ENCODE measurements around the gene FOXN3. TPM values are rescaled to one million over a fixed set of nuclear protein-coding genes. Genes with fewer than 3 reads are reported as not detected.

Gene FOXN3
- total RNA-seq, 1 donor from 2014 or later = 106 TPM

DNA sequence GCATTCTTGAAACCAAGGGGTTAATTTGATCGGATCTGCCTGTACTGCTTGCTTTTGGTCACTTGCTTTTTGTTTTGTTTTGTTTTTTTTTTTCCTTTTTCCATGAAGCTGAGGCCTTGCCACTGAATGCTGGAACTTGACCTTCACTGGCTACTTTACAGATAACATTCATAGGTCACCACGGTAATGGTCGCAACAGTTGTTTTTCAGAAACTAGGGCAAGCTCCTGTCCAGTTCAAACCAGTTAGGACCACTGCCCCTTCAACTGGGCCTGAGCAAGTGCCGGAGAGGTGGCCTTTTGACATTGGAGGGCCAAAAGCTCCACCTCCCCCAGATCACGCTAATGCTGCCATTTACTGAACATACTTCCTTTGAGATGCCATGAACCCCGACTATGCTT, 147.6 kb downstream of the FOXN3 start:
- Mint-ChIP-seq H3K36me3 (ENCODE audit: low read depth) (peaks cover 27% of the 10 kb centered on the region), H3K9me3 (no peaks in the 10 kb centered on the region), H3K27ac (no peak overlapping the region), H3K4me3 (no peak overlapping the region), H3K4me1 (peaks cover 87% of the 10 kb centered on the region), H3K27me3 (no peaks in the 10 kb centered on the region)
- no peak for DNase-seq
- intact Hi-C loops (cut with micrococcal nuclease) = no loop called here
- ATAC-seq (ENCODE audit: low read depth) = no peak
- POLR2A ChIA-PET = no interaction called here
- TF ChIP-seq, protein P1, sequence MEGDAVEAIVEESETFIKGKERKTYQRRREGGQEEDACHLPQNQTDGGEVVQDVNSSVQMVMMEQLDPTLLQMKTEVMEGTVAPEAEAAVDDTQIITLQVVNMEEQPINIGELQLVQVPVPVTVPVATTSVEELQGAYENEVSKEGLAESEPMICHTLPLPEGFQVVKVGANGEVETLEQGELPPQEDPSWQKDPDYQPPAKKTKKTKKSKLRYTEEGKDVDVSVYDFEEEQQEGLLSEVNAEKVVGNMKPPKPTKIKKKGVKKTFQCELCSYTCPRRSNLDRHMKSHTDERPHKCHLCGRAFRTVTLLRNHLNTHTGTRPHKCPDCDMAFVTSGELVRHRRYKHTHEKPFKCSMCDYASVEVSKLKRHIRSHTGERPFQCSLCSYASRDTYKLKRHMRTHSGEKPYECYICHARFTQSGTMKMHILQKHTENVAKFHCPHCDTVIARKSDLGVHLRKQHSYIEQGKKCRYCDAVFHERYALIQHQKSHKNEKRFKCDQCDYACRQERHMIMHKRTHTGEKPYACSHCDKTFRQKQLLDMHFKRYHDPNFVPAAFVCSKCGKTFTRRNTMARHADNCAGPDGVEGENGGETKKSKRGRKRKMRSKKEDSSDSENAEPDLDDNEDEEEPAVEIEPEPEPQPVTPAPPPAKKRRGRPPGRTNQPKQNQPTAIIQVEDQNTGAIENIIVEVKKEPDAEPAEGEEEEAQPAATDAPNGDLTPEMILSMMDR (IDR thresholded peaks at IDR 0.05) = no peak
- CTCF ChIA-PET = no interaction called here

DNA sequence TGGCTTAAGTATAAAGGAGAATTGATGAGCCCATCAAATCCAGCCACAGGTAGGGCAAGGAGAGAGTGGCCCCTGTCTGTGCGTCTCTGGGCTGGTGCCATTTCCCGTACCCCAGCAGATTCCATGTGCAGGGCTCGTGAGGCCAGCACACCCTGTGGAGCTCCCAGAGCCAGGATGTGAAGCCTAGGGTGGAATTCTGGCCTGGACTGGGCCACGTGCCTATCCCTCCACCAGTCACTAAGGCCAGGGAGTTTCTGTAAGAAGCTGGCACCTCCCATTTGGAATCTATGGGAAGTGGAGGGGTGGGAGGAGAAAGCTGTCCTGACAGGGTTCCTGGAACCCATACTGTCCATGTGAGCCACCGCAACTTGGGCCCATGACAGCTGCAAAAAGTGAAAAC, 148.5 kb downstream of the FOXN3 start:
- no peak overlapping the region for H3K27ac Mint-ChIP-seq
- no peak overlapping the region for H3K4me3 Mint-ChIP-seq
- H3K4me1 Mint-ChIP-seq = peaks cover 88% of the 10 kb centered on the region
- peaks cover 27% of the 10 kb centered on the region for H3K36me3 Mint-ChIP-seq (ENCODE audit: low read depth)
- intact Hi-C loops (cut with micrococcal nuclease) = no loop called here
- DNase-seq (no peak), ATAC-seq (ENCODE audit: low read depth) (no peak)
- H3K9me3 Mint-ChIP-seq = no peaks in the 10 kb centered on the region
- ChIA-PET POLR2A (interaction anchor here (0.6 kb wide), 1 partner anchor 134 kb away, joined by 3 read pairs; no protein-coding TSS in a partner anchor), CTCF (interaction anchor here (0.6 kb wide), 1 partner anchor 681 kb away, joined by 3 read pairs; no protein-coding TSS in a partner anchor)
- no peaks in the 10 kb centered on the region for H3K27me3 Mint-ChIP-seq
- TF ChIP-seq, protein P1 (IDR thresholded peaks at IDR 0.05) = no peak

DNA sequence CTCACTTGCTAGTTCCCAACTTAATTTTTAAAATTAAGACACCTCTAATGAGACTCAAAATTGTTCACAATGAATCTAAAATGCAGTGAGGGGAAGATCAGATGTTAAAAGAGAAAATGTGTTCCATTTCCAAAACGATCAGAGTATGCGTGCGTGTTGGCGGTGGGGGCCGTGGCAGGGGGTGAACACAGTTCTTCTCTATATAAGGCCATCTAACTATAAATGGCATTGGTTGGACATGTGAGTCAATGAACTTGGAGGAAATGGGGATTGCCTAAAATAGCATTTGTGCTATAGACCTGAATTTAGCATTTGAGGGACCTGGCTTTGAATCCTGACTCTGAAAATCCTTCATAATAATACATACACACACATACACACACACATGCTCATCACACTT, 149.4 kb downstream of the FOXN3 start:
- TF ChIP-seq, protein P1 (IDR thresholded peaks at IDR 0.05) = no peak
- ChIA-PET POLR2A (interaction anchor here (1.3 kb wide), 1 partner anchor 115 kb away, joined by 3 read pairs; no protein-coding TSS in a partner anchor), CTCF (no interaction called here)
- DNase-seq (no peak), ATAC-seq (ENCODE audit: low read depth) (no peak)
- H3K4me1 Mint-ChIP-seq = peaks cover 87% of the 10 kb centered on the region
- peak overlapping the region; percentile 6 for H3K27ac Mint-ChIP-seq
- intact Hi-C loops (cut with micrococcal nuclease) = no loop called here
- peaks cover 26% of the 10 kb centered on the region for H3K36me3 Mint-ChIP-seq (ENCODE audit: low read depth)
- H3K4me3 Mint-ChIP-seq = no peak overlapping the region
- no peaks in the 10 kb centered on the region for H3K27me3 Mint-ChIP-seq
- no peaks in the 10 kb centered on the region for H3K9me3 Mint-ChIP-seq

DNA sequence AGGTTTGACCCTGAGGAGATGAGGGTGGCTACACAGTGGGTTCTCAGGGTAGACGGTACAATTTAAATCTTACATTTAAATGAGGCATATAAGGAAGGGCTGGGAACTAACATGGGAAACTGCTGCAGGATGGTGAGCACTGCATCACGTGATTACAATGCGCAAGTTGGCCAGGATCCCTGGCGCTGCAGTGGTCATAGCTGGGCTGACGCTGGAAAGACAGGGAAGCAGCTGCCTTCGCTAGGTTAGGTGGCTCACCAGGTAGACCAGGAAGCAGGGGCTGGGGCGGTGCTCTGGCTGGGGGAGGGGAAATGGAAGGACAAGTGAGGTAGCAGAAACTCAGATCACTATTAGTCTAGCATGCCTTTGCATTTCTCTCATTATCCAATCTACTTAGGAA, 149.9 kb downstream of the FOXN3 start:
- ChIA-PET POLR2A (interaction anchor here (1.3 kb wide), 1 partner anchor 116 kb away, joined by 3 read pairs; no protein-coding TSS in a partner anchor), CTCF (no interaction called here)
- no peak for ATAC-seq (ENCODE audit: low read depth)
- Mint-ChIP-seq H3K4me3 (no peak overlapping the region), H3K27me3 (no peaks in the 10 kb centered on the region), H3K27ac (no peak overlapping the region), H3K9me3 (no peaks in the 10 kb centered on the region), H3K4me1 (peaks cover 89% of the 10 kb centered on the region), H3K36me3 (ENCODE audit: low read depth) (peaks cover 26% of the 10 kb centered on the region)
- TF ChIP-seq, protein P1 (IDR thresholded peaks at IDR 0.05) = no peak
- DNase-seq = no peak
- intact Hi-C loops (cut with micrococcal nuclease) = no loop called here

DNA sequence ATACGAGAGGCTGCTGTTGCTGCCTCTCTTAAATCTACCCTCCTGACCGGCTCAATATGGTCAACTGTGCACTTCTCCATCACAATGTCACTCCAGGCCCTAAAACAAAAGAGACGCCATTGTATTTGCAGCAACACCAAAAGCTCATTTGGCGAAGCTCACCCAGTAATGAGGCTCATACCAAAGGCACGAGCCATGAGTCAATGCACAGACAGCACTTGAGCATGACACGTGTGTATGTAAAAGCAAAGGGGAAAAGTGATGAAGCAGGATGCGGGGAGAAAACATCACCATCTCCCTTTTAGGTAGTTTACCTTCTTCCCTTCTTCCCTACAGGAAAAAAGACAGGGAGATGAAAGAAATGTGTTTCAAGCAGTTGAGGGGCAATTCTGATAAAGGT, 150.3 kb downstream of the FOXN3 start:
- POLR2A ChIA-PET = interaction anchor here (1.3 kb wide), 1 partner anchor 116 kb away, joined by 3 read pairs; no protein-coding TSS in a partner anchor
- CTCF ChIA-PET = interaction anchor here (1.4 kb wide), 1 partner anchor 37 kb away, joined by 4 read pairs; no protein-coding TSS in a partner anchor
- no peaks in the 10 kb centered on the region for H3K27me3 Mint-ChIP-seq
- H3K4me3 Mint-ChIP-seq = no peak overlapping the region
- DNase-seq = no peak
- intact Hi-C loops (cut with micrococcal nuclease) = no loop called here
- H3K36me3 Mint-ChIP-seq (ENCODE audit: low read depth) = peaks cover 26% of the 10 kb centered on the region
- no peaks in the 10 kb centered on the region for H3K9me3 Mint-ChIP-seq
- H3K27ac Mint-ChIP-seq = no peak overlapping the region
- no peak for ATAC-seq (ENCODE audit: low read depth)
- TF ChIP-seq, protein P1 (IDR thresholded peaks at IDR 0.05) = no peak
- peaks cover 88% of the 10 kb centered on the region for H3K4me1 Mint-ChIP-seq

All from activated B cell treated with CpG ODN at 0.5 μM for 24 hours (primary cell).